Keratinocyte (primary cell): ENCODE results near the gene EXOC3L1. TPM values are rescaled to one million over a fixed set of nuclear protein-coding genes. Genes with fewer than 3 reads are reported as not detected.

Source experiments
- DNase-seq: peaks from one replicate; pipeline ENCODE4 v3.0.0-alpha.2; 2011; ENCODE audit warnings: low read depth, missing footprints, low spot score
- FAIRE-seq: peaks from 2 replicates; lab custom pipeline; 2011; peaks lifted over from hg19 to GRCh38; lab: Jason Lieb, UNC
- H2AFZ ChIP-seq: 2 replicates; pipeline ENCODE4 v1.6.0; 2012; ENCODE audit warnings: low read length, control low read depth, inconsistent platforms; ENCODE audit not compliant: control insufficient read depth
- H3K27ac ChIP-seq: 2 replicates; pipeline ENCODE4 v1.5.1; 2011; ENCODE audit warnings: low read length; ENCODE audit not compliant: control insufficient read depth, insufficient read depth
- H3K27me3 ChIP-seq: 3 replicates; pipeline ENCODE4 v1.6.0; 2011; ENCODE audit warnings: low read length; ENCODE audit not compliant: control insufficient read depth, insufficient read depth; ENCODE audit errors: extremely low read depth
- H3K36me3 ChIP-seq, 2 experiments: 2 replicates in 1 of 2; 3 replicates in 1 of 2; pipeline ENCODE4 v1.5.1; 2011; ENCODE audit warnings: low read length in 2 of 2, mild to moderate bottlenecking in 1 of 2; ENCODE audit not compliant: control insufficient read depth in 2 of 2, insufficient read depth in 2 of 2; ENCODE audit errors: extremely low read depth in 1 of 2
- H3K4me1 ChIP-seq: 3 replicates; pipeline ENCODE4 v1.5.1; 2011; ENCODE audit warnings: low read length; ENCODE audit not compliant: control insufficient read depth, insufficient read depth; ENCODE audit errors: extremely low read depth
- H3K4me2 ChIP-seq: 3 replicates; pipeline ENCODE4 v1.6.0; 2011; ENCODE audit warnings: low read depth, low read length; ENCODE audit not compliant: control insufficient read depth, insufficient read depth; ENCODE audit errors: extremely low read depth
- H3K4me3 ChIP-seq, 3 experiments: fragments of 200-600 bp in 1 of 3; sonication (generic) in 1 of 3; 2 replicates in 2 of 3; 3 replicates in 1 of 3; pipeline ENCODE4 v1.5.1; 2011 to 2016; ENCODE audit warnings: low read length in 3 of 3, mild to moderate bottlenecking in 3 of 3, control low read depth in 2 of 3, inconsistent platforms in 1 of 3, low read depth in 1 of 3, mixed read lengths in 1 of 3, mixed run types in 1 of 3, moderate library complexity in 1 of 3; ENCODE audit not compliant: control insufficient read depth in 2 of 3, insufficient read depth in 2 of 3; ENCODE audit errors: extremely low read depth in 1 of 3
- H3K79me2 ChIP-seq: 2 replicates; pipeline ENCODE4 v1.6.0; 2012; ENCODE audit warnings: low read length; ENCODE audit not compliant: control insufficient read depth, insufficient read depth
- H3K9ac ChIP-seq: 3 replicates; pipeline ENCODE4 v1.6.0; 2011; ENCODE audit warnings: low read length; ENCODE audit not compliant: control insufficient read depth, insufficient read depth; ENCODE audit errors: extremely low read depth
- H3K9me1 ChIP-seq: 3 replicates; pipeline ENCODE4 v1.6.0; 2011; ENCODE audit warnings: low read length; ENCODE audit not compliant: control insufficient read depth, insufficient read depth; ENCODE audit errors: extremely low read depth
- H3K9me3 ChIP-seq: 2 replicates; pipeline ENCODE4 v1.5.1; 2012; ENCODE audit warnings: low read depth, low read length; ENCODE audit not compliant: control insufficient read depth
- H4K20me1 ChIP-seq: 3 replicates; pipeline ENCODE4 v1.6.0; 2011; ENCODE audit warnings: low read length; ENCODE audit not compliant: control insufficient read depth, insufficient read depth; ENCODE audit errors: extremely low read depth
- CTCF ChIP-seq, 3 experiments: IDR thresholded peaks in 1 of 3; conservative IDR thresholded peaks in 1 of 3; optimal IDR thresholded peaks in 1 of 3; 2 replicates in 2 of 3; 3 replicates in 1 of 3; pipeline versions ENCODE3 to v1.5.1; 2011; ENCODE audit warnings: low read length in 3 of 3, mild to moderate bottlenecking in 3 of 3, moderate library complexity in 2 of 3, control low read depth in 1 of 3, inconsistent platforms in 1 of 3; ENCODE audit not compliant: insufficient read depth in 2 of 3; ENCODE audit errors: extremely low read depth in 1 of 3
- EZH2 ChIP-seq: IDR thresholded peaks from one replicate; pipeline ENCODE4 v1.6.1; 2012; ENCODE audit warnings: inconsistent platforms, mild to moderate bottlenecking, low read length, moderate library complexity
- dilution Hi-C: fragments of 300-500 bp; cut with MboI; formaldehyde crosslinking; loops from one replicate; pipeline ENCODE4 v1.7.0; 2020; ENCODE audit warnings: low sequenced_read_pairs; ENCODE audit not compliant: extremely low pct_ligation_motif_present
- polyA plus RNA-seq, 5 experiments: library from polyadenylated mRNA; depleted of rRNA in 3 of 5; stranded (reverse) in 3 of 5; stranded (forward) in 1 of 5; unstranded in 1 of 5; fragments of >200 nt; gene quantifications; 1 replicate in 1 of 5; 2 replicates in 3 of 5; 3 replicates in 1 of 5; pipeline versions ENCODE4 v1.2.1 to v1.2.3, GENCODE V29; 2011 to 2012; ENCODE audit warnings: missing spikeins in 2 of 5, low read depth in 1 of 5, low replicate concordance in 1 of 5

Gene EXOC3L1
- polyA plus RNA-seq, 1 donor (not counting 4 experiments of a cell fraction or from before 2014, with no cell fraction given): not detected

- Histone ChIP-seq H3K4me2 (no peak overlapping the region), H3K27me3 (no peaks in the 10 kb centered on the region), H2AFZ (no peak overlapping the region), H3K4me1 (peaks cover 20% of the 10 kb centered on the region), H3K27ac (no peak overlapping the region), H3K9me1 (peaks cover 4% of the 10 kb centered on the region), H3K9ac (no peak overlapping the region), H4K20me1 (peaks cover 4% of the 10 kb centered on the region), H3K4me3 (no peak overlapping the region), H3K9me3 (no peaks in the 10 kb centered on the region), H3K36me3 (peaks cover 2 to 5% of the 10 kb centered on the region in 2 experiments), H3K79me2 (peaks cover 18% of the 10 kb centered on the region)
- dilution Hi-C loops: no loop called here
- FAIRE-seq: no peak
- TF ChIP-seq EZH2 (no peak), CTCF (optimal IDR thresholded peaks at IDR 0.05 in 1 of 3, IDR thresholded peaks at IDR 0.05 in 1 of 3, conservative IDR thresholded peaks at IDR 0.05 in 1 of 3; ENCODE audit: extremely low read depth in 1 of 3, insufficient read depth in 2 of 3, low read length in 3 of 3) (no peak)
- DNase-seq: no peak
Observed at GRCh38 chr16:67188798-67189197, 1.1 kb downstream of the EXOC3L1 start.

- dilution Hi-C loops: no loop called here
- no peak for DNase-seq
- TF ChIP-seq CTCF (optimal IDR thresholded peaks at IDR 0.05 in 1 of 3, IDR thresholded peaks at IDR 0.05 in 1 of 3, conservative IDR thresholded peaks at IDR 0.05 in 1 of 3; ENCODE audit: extremely low read depth in 1 of 3, insufficient read depth in 2 of 3, low read length in 3 of 3): no peak
- no peak for TF ChIP-seq EZH2
Observed at GRCh38 chr16:67188323-67188722, 1.6 kb downstream of the EXOC3L1 start.

More at GRCh38 chr16:67188323-67188722, 1.6 kb downstream of the EXOC3L1 start:
- peaks cover 2% of the 10 kb centered on the region for H3K9me1 ChIP-seq
- H3K9me3 ChIP-seq: no peaks in the 10 kb centered on the region
- no peak overlapping the region for H3K9ac ChIP-seq
- H3K36me3 ChIP-seq: peaks cover under 1 to 2% of the 10 kb centered on the region in 2 experiments
- peaks cover 3% of the 10 kb centered on the region for H4K20me1 ChIP-seq
- H3K27me3 ChIP-seq: no peaks in the 10 kb centered on the region
- H3K4me1 ChIP-seq: peaks cover 16% of the 10 kb centered on the region
- H3K4me2 ChIP-seq: no peak overlapping the region
- no peak overlapping the region for H2AFZ ChIP-seq
- FAIRE-seq: no peak
- H3K27ac ChIP-seq: no peak overlapping the region
- H3K4me3 ChIP-seq: no peak overlapping the region
- H3K79me2 ChIP-seq: peaks cover 13% of the 10 kb centered on the region
